ENCODE measurements around the gene SET. TPM values are rescaled to one million over a fixed set of nuclear protein-coding genes. Genes with fewer than 3 reads are reported as not detected.

Gene SET
- total RNA-seq, 1 experiment from 2014 or later = 563 TPM

- H3K36me3 Mint-ChIP-seq (ENCODE audit: insufficient read depth, unreplicated experiment) = peaks cover 2% of the 10 kb centered on the region
- intact Hi-C loops (cut with micrococcal nuclease) = no loop called here
- CTCF ChIA-PET = no interaction called here
- POLR2A ChIA-PET = interaction anchor here (1.3 kb wide), 1 partner anchor 14 kb away, joined by 3 read pairs; no protein-coding TSS in a partner anchor
- no peak overlapping the region for H3K27ac Mint-ChIP-seq (ENCODE audit: low read depth, unreplicated experiment)
- H3K4me1 Mint-ChIP-seq (ENCODE audit: insufficient read depth, unreplicated experiment) = peaks cover 6% of the 10 kb centered on the region
- no peak overlapping the region for H3K4me3 Mint-ChIP-seq (ENCODE audit: unreplicated experiment)
- no TSS peak for BruUV-seq (replicated peaks)
- no peaks in the 10 kb centered on the region for H3K9me3 Mint-ChIP-seq (ENCODE audit: unreplicated experiment)
- no peak for TF ChIP-seq CTCF (IDR thresholded peaks at IDR 0.05; ENCODE audit: unreplicated experiment)
- no peaks in the 10 kb centered on the region for H3K27me3 Mint-ChIP-seq (ENCODE audit: insufficient read depth, unreplicated experiment)
- DNase-seq (ENCODE audit: unreplicated experiment) = no peak
These were observed 16.3 kb downstream of the SET start for GRCh38 chr9:128705051-128705965.

- ChIA-PET POLR2A (no interaction called here), CTCF (no interaction called here)
- Mint-ChIP-seq H3K27ac (ENCODE audit: low read depth, unreplicated experiment) (no peak overlapping the region), H3K9me3 (ENCODE audit: unreplicated experiment) (no peaks in the 10 kb centered on the region), H3K4me3 (ENCODE audit: unreplicated experiment) (no peak overlapping the region), H3K27me3 (ENCODE audit: insufficient read depth, unreplicated experiment) (no peaks in the 10 kb centered on the region), H3K36me3 (ENCODE audit: insufficient read depth, unreplicated experiment) (no peaks in the 10 kb centered on the region), H3K4me1 (ENCODE audit: insufficient read depth, unreplicated experiment) (peaks cover 6% of the 10 kb centered on the region)
- intact Hi-C loops (cut with micrococcal nuclease) = no loop called here
- no peak for DNase-seq (ENCODE audit: unreplicated experiment)
- no TSS peak for BruUV-seq (replicated peaks)
- TF ChIP-seq CTCF (IDR thresholded peaks at IDR 0.05; ENCODE audit: unreplicated experiment) = no peak
These were observed 17.0 kb downstream of the SET start for GRCh38 chr9:128706045-128706444.

- DNase-seq (ENCODE audit: unreplicated experiment) = no peak
- Mint-ChIP-seq H3K9me3 (ENCODE audit: unreplicated experiment) (no peaks in the 10 kb centered on the region), H3K27me3 (ENCODE audit: insufficient read depth, unreplicated experiment) (no peaks in the 10 kb centered on the region), H3K27ac (ENCODE audit: low read depth, unreplicated experiment) (no peak overlapping the region), H3K4me1 (ENCODE audit: insufficient read depth, unreplicated experiment) (peaks cover 6% of the 10 kb centered on the region), H3K4me3 (ENCODE audit: unreplicated experiment) (no peak overlapping the region), H3K36me3 (ENCODE audit: insufficient read depth, unreplicated experiment) (no peaks in the 10 kb centered on the region)
- POLR2A ChIA-PET = interaction anchor here (1.2 kb wide), 1 partner anchor 16 kb away, joined by 3 read pairs; no protein-coding TSS in a partner anchor
- no peak for TF ChIP-seq CTCF (IDR thresholded peaks at IDR 0.05; ENCODE audit: unreplicated experiment)
- CTCF ChIA-PET = no interaction called here
- no TSS peak for BruUV-seq (replicated peaks)
- intact Hi-C loops (cut with micrococcal nuclease) = no loop called here
These were observed 17.8 kb downstream of the SET start for GRCh38 chr9:128706671-128707381.

- CTCF ChIA-PET = no interaction called here
- H3K4me1 Mint-ChIP-seq (ENCODE audit: insufficient read depth, unreplicated experiment) = no peaks in the 10 kb centered on the region
- H3K36me3 Mint-ChIP-seq (ENCODE audit: insufficient read depth, unreplicated experiment) = no peaks in the 10 kb centered on the region
- POLR2A ChIA-PET = interaction anchor here (0.8 to 1.2 kb wide), 2 partner anchors 16 kb away, joined by 3 read pairs; partner anchors contain the start of gene ZDHHC12
- H3K9me3 Mint-ChIP-seq (ENCODE audit: unreplicated experiment) = no peaks in the 10 kb centered on the region
- no peak for DNase-seq (ENCODE audit: unreplicated experiment)
- no TSS peak for BruUV-seq (replicated peaks)
- intact Hi-C loops (cut with micrococcal nuclease) = no loop called here
- TF ChIP-seq CTCF (IDR thresholded peaks at IDR 0.05; ENCODE audit: unreplicated experiment) = no peak
- no peaks in the 10 kb centered on the region for H3K27me3 Mint-ChIP-seq (ENCODE audit: insufficient read depth, unreplicated experiment)
- H3K27ac Mint-ChIP-seq (ENCODE audit: low read depth, unreplicated experiment) = no peak overlapping the region
- H3K4me3 Mint-ChIP-seq (ENCODE audit: unreplicated experiment) = no peak overlapping the region
These were observed 18.4 kb downstream of the SET start for GRCh38 chr9:128707446-128707845.
